Astrocyte of the spinal cord (primary cell): ENCODE results near the gene OR5B12.
"Not testable (repeated sequence)": the region's sequence is repeated elsewhere in the genome, so short reads cannot be mapped to it uniquely, and the experiment has no call there.

Experiments used
- DNase-seq: peaks from one replicate; pipeline ENCODE4 v3.0.0; 2011; ENCODE audit warnings: low read depth, low spot score
- H3K4me3 ChIP-seq: 2 replicates; pipeline ENCODE4 v1.5.1; 2011; ENCODE audit warnings: low read depth, mild to moderate bottlenecking, low read length, moderate library complexity
- in situ Hi-C: cut with HindIII; loops from 2 replicates; pipeline ENCODE4 v1.10.0; 2017; ENCODE audit warnings: low sequenced_read_pairs
- TF ChIP-seq, protein P1 (sequence below): IDR thresholded peaks from 2 replicates; pipeline ENCODE4 v1.5.1; 2012; ENCODE audit warnings: low read depth, mild to moderate bottlenecking, low read length, inconsistent platforms

OR5B12 gene

DNA sequence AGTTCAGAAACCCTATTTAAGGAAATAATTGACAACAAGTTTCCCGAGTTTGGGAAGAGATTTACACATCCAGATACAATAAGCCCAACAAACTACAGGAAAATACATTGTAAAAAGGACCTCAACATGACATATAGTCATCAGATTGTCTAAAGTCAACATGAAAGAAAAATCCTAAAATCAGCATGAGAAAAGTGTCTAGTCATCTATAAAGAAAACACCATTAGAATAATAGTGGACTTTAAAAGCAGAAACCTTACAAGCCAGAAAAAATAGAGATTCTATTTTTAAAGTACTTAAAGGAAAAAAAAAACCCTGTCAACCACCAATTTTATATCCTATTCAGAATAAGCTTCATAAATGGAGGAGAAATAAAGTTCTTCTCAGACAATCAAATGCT lies 12.8 kb downstream of the OR5B12 start:
- no peak for DNase-seq
- no peak overlapping the region for H3K4me3 ChIP-seq
- in situ Hi-C loops: no loop called here
- TF ChIP-seq, protein P1, sequence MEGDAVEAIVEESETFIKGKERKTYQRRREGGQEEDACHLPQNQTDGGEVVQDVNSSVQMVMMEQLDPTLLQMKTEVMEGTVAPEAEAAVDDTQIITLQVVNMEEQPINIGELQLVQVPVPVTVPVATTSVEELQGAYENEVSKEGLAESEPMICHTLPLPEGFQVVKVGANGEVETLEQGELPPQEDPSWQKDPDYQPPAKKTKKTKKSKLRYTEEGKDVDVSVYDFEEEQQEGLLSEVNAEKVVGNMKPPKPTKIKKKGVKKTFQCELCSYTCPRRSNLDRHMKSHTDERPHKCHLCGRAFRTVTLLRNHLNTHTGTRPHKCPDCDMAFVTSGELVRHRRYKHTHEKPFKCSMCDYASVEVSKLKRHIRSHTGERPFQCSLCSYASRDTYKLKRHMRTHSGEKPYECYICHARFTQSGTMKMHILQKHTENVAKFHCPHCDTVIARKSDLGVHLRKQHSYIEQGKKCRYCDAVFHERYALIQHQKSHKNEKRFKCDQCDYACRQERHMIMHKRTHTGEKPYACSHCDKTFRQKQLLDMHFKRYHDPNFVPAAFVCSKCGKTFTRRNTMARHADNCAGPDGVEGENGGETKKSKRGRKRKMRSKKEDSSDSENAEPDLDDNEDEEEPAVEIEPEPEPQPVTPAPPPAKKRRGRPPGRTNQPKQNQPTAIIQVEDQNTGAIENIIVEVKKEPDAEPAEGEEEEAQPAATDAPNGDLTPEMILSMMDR: no peak

DNA sequence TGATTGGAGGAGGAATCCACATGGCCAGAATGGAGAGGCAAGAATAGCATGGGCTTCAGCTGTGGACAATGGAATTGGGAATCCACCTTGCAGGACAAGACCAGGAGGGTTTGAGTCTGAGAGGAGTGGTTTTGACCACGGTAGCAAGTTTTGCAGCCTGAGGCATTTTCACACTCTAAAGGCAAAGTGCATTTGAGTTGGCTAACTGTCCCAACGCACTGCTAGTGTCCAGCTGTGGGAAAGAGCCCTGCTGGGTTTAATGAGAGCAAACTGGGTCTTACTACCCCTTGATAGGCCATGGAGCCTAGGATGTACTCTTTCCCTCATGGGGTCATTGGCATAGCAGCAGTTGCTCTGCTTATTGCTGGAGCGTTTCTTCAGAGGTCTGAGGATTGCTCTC lies 14.0 kb downstream of the OR5B12 start, which contains the start of gene OR5B2:
OR5B2 (minus strand) TSS at position 101 of the 400 bp plus-strand sequence. CDS start 4,860 bp downstream, outside the sequence.
- no peak within 1 kb of the TSS for H3K4me3 ChIP-seq
- no peak for DNase-seq
- in situ Hi-C loops: no loop called here
- TF ChIP-seq, protein P1: no peak

DNA sequence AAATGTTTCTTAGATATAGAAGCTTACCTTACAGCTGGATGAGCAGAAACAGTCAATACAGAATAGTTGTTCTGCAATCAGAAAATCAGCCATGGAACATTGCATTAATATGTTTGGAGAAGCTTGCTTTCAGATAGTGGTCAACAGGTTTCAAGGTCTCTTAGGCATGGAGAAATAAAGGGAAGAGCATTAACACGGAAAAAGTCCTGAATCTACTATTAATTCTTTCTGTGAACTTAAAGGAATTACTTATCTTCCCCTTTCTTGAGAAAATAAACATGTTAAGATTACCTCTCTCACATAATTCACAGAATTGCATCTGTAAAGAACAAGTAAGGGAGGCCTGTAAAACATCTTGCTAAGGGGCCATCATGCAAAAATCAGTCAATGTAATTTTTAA lies 35.3 kb downstream of the OR5B12 start, which contains the start of gene OR5B3:
OR5B3 (minus strand) TSS at position 101 of the 400 bp plus-strand sequence. CDS start 3,465 bp downstream, outside the sequence.
- no peak within 1 kb of the TSS for H3K4me3 ChIP-seq
- TF ChIP-seq, protein P1: no peak
- in situ Hi-C loops: no loop called here
- DNase-seq: no peak

DNA sequence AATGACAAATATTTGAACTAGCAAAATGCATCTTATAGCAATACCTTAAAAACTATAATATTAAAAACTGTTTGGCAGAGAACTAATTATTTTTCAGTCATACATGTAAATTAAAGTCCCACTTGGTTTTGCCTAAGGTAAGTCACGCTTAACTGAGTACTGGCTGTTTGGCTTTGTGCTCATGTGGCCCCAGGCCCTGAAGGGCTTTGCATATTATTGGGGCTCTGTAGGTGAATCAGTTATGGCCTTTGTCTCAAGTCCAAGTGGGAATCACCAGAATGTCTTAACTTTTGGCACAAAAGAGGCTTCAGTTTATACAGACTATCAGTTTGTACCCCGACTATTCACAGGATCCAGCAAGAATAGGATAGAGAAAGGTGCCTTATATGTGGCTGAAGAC lies 42.4 kb downstream of the OR5B12 start:
- DNase-seq, H3K4me3 ChIP-seq, in situ Hi-C loops: not testable (repeated sequence)

DNA sequence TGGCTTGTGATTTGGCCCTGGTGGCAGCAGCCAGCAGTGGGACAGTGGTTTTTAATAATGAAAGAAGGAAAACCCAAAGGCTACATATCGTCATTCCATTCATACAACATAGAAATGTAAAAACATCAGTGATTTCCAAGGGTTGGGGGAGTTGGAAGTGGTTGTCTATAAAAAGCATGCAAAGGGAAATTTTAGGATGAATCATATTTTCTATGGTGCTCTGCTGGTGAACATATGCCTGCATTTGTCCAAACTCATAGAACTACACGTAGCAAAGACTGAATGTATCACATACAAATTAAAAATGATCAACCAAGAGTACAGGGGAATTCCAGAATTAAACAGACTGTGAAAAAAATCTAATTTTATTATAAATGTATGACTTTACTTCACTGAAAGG lies 46.5 kb downstream of the OR5B12 start:
- DNase-seq: no peak
- no peak overlapping the region for H3K4me3 ChIP-seq
- in situ Hi-C loops: no loop called here
- TF ChIP-seq, protein P1: no peak

DNA sequence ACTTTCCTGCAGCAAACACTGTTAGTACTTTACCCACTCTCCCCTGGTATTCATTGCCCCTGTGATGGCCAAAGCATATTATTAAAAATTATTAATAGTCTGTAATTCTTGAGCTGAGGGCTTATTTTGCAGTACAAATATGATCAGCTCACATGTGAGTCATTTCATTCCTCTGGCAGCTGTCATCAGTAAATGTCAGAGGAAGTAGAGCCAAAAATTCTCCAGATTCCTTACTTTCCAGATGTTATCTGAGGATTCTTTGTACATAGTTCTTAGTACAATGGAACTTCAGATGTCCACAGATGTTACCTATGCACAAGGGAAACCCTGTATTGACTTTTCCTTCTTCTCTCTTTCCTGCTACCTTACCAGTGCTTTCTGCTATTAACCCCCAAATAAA lies 47.8 kb downstream of the OR5B12 start:
- H3K4me3 ChIP-seq: no peak overlapping the region
- in situ Hi-C loops: no loop called here
- TF ChIP-seq, protein P1: no peak
- peak; percentile 50 for DNase-seq

DNA sequence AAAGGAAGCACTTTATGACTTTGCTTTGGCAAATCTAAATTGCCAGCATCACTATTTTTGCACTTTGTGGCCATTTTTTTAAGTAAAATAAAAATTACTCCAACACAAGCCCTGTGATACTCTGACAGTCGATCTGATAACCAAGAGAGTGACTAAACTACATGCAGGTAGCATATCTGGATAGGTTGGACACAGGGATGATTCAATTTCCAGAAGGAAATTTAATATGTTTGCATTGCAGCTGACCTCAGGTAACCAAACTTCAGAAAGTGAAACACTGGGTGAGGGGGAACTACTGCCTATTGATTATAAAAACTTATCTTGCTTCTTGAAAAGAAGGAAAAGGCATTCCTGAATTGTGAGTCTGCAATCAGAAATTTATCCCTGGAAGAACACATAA lies 49.3 kb downstream of the OR5B12 start:
- no peak for DNase-seq
- TF ChIP-seq, protein P1: no peak
- in situ Hi-C loops: no loop called here
- H3K4me3 ChIP-seq: no peak overlapping the region
